Hematopoietic multipotent progenitor cell treated with erythropoietin and hydrocortisone succinate and interleukin-3 and kit ligand, for 17 days (in vitro differentiated cells): Measurements from ENCODE around the gene AHDC1.
A peak's percentile ranks its signal among the peaks of the same experiment; 100 is the strongest.
"Not testable (repeated sequence)": the region's sequence is repeated elsewhere in the genome, so short reads cannot be mapped to it uniquely, and the experiment has no call there.

Source experiments
- DNase-seq: peaks from one replicate; pipeline ENCODE4 v3.0.0-alpha.2; 2015; ENCODE audit warnings: low spot score

Gene AHDC1, protein sequence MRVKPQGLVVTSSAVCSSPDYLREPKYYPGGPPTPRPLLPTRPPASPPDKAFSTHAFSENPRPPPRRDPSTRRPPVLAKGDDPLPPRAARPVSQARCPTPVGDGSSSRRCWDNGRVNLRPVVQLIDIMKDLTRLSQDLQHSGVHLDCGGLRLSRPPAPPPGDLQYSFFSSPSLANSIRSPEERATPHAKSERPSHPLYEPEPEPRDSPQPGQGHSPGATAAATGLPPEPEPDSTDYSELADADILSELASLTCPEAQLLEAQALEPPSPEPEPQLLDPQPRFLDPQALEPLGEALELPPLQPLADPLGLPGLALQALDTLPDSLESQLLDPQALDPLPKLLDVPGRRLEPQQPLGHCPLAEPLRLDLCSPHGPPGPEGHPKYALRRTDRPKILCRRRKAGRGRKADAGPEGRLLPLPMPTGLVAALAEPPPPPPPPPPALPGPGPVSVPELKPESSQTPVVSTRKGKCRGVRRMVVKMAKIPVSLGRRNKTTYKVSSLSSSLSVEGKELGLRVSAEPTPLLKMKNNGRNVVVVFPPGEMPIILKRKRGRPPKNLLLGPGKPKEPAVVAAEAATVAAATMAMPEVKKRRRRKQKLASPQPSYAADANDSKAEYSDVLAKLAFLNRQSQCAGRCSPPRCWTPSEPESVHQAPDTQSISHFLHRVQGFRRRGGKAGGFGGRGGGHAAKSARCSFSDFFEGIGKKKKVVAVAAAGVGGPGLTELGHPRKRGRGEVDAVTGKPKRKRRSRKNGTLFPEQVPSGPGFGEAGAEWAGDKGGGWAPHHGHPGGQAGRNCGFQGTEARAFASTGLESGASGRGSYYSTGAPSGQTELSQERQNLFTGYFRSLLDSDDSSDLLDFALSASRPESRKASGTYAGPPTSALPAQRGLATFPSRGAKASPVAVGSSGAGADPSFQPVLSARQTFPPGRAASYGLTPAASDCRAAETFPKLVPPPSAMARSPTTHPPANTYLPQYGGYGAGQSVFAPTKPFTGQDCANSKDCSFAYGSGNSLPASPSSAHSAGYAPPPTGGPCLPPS (N-terminal part only)

DNA sequence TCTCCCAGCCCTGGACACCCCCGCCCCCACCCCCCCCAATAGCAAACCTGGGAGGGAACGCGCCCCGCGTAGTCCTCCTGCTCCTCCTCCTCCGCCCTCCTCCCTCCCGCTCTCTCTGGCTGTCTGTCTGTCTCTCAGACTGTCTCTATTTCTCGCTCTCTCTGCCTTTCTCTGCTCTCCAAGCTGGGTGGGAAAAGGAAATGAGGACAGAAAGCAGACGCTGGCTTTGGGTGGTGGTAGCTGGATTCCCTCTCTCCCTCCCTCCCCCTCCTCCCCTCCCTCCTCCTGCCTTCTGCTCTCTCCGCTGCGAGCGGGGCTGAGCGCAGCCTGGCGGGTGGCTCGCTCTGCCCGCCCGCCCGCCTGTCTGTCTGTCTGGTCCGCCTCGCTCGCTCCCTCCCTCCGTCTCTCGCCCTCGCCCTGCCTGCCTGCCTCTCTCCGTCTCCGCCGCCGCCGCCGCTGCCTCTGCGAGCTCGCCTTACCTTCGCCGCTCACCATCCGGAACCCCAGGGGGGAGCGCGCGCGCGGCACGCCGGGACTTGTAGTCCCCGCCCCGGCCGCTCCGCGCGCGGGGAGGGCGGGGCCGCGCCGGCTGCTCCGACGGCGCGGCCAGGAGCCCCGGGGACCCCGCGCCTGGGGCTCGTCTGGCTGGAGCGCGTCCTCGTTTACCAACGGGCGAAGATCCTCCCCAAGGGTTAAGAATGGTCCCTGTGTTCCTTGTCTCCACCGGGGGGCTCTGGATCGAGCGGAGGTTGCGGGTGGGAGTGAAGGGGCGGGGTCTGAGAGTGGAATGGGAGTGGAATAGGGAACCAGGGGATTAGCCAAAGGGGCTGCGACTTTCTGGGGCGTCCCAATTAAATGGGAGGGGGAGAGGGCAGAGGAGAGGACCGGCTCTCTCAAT, at the start of gene AHDC1:
TSS of gene AHDC1 (minus strand) at position 464 of the 898 bp plus-strand sequence. CDS start 52,029 bp downstream, outside the sequence.
- DNase-seq: peak; percentile 84

DNA sequence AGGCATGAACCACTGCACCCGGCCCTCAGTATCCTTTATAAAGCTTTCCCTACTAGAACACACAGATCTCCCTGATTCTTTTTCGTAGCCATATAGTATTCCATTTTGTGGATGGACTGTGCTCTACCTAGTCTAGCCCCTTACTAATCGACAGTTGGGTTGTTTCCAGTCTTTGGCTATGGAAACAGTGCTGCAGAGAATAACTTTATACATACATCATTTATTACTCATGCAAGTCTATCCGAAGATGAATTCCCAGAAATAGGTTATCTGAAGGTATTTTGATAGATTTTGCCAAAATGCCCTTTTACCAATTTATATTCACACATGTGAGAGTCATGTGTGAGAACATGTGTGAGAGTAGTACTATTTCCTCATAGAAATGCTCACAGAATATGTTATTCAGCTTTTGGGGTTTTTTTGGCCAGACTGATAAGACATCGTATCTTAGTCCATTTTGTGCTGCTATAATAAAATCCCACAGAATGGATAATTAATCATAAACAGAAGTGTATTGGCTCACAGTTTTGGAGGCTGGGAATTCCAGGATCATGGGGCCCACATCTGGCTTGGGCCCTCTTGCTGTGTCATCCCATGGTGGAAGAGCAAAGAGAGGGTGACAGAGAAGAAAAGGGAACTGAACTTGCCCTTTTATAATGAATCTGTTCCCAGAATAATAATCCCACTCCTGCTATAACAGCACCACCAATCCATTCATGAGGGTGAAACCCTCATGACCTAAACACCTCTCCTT, 48.3 kb upstream of the AHDC1 start:
- no peak for DNase-seq

DNA sequence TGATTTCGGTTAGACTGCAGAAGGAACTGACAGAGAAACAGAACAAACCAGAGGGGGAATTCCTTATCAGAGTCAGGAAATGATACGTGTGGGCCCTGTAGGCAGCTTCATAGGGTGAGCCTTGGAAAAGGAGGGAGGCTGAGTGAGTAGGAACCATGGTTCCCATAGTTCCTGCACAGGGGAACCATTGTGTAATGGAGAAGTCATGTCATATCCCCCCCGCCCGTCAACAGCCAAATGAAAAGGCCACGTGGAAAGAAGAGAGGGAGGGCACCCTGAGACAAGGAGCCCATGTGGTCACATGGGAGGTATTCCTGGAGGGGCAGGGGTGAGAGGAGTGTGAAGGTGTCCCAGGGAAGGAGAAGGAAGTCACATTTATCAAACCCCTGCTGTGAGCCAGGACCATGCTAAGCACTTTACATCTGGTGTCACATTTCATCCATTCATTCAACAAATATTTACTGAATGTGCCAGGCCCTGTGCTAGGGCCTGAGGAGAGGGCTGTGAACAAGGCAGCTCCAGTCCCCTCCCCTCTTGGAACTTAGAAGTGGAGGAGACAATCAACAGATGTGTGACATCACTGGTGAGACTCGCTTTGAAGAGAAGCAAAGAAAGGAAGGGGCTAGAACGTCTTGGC, 46.7 kb upstream of the AHDC1 start:
- no peak for DNase-seq

DNA sequence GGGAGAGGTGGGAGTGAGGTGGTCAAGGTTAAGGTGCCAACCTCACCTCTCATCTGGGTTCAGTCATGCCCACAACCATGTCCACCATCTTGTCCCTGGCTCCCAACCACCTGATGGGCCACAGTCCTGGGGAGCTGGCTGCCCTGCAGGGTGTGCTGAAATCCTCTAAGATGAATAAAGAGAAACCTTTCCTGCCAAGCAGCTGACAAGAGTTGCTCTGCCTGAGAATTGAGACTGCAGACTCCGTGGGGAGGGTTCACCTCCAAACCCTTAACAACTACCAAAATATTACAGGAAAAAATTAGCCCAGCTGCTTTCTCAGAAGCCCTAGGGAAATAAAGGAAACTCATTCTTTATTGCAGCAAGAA, 46.2 kb upstream of the AHDC1 start:
- DNase-seq: no peak

DNA sequence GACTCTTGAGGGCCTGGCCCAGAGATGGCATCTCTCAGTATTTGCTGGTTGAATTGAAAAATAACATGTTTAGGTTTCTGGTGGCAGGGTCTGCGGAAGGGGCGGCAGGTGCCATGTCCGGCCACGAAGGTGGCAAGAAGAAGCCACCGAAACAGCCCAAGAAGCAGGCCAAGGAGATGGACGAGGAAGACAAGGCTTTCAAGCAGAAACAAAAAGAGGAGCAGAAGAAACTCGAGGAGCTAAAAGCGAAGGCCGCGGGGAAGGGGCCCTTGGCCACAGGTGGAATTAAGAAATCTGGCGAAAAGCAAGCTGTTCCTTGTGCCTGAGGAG, 45.3 kb upstream of the AHDC1 start:
- no peak for DNase-seq

DNA sequence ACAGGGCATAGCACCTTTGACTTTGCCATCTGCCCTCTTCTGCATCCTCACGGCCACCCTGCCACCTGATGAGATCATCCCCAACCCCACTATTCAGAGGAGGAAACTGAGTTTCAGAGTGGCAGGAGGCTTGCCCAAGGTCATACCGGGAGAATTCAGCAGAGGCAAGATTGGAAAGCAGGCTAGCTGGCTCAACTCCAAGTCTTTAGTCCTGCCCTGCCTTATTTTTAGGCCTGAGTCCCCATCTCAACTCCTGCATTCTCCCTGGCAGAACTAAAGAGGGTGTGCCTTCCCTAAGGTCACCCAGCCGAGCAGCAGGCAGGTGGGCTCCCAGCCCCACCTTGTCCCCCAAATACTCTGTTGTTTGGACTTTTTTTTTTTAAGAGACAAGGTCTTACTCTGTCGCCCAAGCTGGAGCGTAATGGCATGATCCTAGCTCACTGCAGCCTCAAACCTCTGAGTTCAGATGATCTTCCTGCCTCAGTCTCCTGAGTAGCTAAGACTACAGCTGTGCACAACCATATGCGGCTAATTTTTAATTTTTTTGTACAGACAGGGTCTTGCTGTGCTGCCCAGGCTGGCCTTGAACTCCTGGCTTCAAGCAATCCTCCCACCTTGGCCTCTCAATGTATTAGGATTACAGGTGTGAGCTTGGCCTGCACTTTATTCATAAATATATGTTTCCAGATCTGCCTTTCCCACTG, 44.8 kb upstream of the AHDC1 start:
- DNase-seq: no peak

DNA sequence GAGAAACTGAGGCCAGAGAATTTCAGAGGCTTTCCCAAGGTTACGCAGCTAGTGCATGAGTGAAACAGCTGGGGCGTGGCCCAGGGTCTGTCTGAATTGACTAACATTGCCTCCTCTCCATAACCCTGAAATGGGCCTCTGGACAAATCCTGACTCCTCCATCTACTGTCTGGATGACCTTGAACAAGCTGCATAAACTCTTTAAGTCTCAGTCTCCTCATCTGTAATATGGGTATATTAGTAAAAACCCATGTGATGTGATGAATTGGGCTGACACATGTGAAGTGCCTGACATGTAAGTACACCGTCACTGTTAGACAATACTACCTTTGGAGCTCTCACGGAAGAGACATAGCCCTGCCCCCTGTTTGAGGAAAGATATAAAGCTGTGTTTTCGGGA, 43.4 kb upstream of the AHDC1 start:
- DNase-seq: no peak

DNA sequence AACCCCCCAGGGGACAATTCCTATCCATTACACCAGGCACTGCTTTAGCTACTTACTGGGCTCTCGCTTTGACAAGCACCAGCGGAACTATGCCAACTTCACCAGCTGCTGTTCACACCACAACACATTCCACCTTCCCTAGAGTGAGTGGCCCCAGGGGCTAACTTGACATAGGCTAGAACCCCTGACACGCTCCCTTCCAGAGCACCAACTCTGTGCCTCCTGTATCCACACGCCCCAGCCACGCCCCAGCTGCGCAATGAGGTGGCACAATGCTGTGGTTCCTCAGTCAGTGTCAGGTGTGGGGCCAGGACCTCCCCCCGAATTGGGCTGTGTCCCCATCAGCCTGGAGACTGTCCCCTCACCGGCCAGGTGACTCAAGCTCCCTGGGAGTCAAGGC, 42.7 kb upstream of the AHDC1 start:
- no peak for DNase-seq

DNA sequence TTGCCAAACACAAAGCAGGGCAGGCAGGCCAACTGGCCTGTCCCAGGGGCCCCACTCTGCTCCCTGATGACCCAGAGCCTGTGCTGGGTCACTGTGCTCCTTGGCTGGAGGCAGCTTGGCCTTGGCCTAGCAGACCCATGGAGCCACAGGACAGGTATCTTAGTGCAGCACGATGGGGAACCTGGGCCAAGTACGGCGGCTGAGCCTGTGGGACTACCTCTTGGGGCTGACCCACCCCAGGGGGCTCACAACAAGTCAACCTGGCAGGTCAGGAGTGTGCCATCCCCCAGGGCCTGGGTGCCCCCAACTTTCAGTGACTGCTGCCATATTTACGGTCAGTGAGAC, 41.1 kb upstream of the AHDC1 start:
- no peak for DNase-seq

DNA sequence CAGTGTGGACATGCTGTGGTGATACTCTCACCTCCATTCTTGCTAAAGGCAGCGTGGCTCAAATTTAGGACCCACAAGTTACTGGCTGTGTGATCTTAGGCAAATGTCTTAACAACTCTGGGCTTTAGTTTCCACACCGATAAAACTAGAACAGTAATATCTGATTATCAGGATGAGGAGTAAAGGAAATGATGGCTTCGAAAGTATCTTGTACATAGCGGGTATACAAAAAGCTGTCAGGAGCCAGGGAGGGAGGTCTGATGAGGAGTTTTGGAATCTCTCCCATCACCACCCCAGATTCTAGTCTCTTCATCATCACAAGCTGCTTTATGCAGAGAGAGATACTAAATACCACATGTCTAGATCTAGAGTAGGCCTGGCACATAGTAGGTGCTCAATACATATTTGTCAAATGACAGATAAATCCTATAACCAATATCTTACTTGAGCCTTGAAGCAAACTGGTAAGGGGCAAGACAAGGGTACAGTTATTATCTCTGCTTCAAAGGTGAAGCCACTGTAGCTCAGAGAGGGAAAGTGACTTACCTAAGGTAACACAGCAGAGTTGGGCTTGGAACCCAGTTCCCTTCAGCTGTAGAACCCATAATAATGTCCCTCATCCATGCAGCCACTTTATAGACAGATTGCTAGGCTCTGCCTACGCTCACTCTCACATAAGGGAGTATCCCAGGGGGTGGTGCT, 40.6 kb upstream of the AHDC1 start:
- no peak for DNase-seq

DNA sequence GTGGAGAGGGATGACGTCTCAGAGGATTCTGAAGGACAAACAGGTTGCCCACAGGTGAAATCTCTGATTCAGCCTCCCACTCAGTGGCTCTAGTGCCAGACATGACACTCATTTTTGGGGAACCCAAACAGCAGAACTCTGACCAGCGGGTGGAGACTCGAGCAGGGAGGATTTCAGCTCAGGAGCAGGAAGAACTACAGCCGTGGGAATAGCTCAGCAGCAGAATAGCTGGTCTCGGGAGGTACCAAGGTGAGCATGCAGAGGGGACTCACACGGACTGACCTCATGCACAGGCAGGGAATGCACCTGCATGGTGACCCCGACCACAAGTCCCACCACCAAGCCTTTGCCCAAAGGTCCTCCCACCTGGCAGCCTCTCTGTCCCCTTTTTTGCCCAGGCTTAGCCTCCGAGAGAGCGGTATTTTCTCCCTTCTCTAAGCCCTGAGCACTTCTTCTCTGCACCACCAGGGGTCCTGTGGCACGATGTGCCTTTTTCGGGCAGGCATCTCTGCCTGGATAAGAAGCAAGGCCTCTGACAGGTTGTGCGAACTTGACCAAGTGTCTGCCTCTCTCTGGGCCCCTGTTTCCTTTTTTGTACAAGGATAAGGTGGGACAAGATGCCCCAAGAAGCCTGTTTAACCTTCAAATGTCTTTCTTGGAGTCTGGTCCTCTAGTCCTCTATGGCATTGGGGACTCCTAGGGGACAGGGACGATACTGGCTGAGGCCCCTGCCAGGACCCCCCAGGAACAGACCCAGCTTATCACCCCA, 39.8 kb upstream of the AHDC1 start:
- DNase-seq: peak; percentile 54

DNA sequence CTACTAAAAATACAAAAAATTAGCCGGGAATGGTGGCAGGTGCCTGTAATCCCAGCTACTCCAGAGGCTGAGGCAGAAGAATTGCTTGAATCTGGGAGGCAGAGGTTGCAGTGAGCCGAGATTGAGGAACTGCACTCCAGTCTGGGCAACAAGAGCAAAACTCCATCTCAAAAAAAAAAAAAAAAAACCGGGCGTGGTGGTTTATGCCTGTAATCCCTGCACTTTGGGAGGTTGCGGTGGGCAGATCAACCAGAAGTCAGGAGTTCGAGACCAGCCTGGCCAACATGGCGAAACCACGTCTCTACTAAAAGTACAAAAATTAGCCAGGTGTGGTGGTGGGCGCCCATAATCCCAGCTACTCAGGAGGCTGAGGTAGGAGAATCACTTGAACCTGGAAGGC, 36.6 kb upstream of the AHDC1 start:
- not testable (repeated sequence) for DNase-seq

DNA sequence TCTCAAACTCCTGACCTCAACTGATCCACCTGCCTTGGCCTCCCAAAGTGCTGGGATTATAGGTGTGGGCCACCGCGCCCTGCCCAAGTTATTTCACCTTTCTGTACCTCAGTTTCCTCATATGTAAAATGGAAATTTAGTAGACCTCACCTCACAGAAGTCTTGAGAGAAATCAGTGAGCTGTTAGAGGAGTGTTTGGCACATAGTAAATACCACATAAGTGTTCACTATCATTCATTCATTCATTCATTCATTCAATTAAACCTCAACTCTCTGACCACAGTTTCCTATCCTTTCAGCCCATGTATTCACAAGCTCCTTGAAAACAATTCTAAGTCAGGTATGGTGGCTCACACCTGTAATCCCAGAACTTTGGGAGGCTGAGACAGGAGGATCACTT, 34.9 kb upstream of the AHDC1 start:
- DNase-seq: no peak

DNA sequence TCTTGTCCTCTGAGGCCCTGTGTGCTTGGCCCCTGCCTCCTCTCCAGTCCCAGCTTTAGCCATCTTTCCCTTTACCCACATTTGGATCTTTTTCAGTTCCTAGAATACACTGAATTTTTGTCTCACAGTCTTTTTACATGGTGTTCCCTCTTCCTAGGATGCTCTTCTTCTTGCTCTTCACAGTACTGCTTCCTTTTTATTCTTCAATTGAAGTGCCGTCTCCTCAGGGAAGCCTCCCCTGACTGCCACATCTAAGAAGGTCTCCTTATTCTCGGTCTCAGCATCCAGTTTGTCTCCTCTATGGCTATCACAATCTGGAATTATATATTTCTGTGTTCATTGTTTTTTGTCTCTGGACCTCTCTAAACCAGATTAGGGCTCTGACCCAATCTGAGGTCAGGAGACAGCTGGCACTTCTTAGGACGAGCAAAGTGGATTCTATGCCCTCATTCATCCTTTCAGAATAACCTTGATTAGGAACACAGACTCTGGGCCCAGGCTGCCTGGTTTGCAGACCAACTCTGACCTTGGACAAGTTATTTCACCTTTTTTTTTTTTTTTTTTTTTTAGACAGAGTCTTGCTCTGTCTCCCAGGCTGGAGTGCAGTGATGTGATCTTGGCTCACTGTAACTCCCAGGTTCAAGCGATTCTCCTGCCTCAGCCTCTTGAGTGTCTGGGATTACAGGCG, 34.2 kb upstream of the AHDC1 start:
- no peak for DNase-seq

DNA sequence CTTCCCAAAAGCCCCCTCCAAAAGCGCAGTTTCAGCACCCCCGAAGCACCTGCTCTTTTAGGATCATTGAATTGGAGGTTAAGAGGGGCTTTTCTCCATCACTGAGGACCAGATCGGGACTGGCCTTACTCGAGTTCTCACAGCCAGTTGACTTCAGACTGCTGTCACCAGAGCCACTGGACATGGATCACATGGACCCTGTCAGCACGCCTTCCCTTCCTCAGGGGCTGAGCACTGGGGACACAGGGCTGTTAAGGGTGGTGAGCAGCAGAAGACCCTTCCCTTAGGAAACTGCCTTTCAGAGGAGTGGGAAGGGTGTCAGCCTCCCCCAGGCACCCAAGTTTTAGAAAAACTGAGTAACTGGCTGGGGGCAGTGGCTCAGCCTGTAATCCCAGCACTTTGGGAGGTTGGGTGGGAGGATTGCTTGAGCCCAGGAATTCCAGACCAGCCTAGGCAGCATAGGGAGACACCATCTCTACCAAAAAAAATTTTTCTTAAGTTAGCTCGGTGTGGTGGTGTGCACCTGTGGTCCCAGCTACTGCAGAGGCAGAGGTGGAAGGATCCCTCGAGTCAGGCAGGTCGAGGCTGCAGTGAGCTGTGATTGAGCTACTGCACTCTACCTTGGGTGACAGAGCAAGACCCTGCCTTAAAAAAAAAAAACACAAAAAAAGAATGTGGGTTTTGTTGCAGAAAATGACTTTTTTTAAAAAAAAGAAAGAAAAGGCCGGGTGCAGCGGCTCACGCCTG, 31.6 kb upstream of the AHDC1 start:
- no peak for DNase-seq

DNA sequence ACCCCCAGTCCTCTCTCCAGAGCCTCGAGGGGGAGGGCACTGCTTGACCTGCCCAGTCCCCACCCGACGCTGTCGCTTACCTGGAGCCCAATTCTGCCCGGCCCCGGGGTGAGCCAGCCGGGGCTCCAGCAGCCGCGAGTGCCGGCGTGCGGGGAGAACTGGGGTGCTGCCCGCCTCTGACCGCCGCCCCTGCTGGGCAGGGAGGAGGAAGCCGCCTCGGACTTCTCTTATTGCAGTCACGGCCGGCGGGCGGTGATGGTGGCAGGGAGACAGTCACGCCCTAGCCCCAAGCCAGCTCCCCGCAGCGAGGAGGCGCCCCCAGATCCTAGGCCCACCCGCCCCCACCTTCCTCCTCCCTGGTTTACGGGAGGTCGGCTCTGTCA, 31.0 kb upstream of the AHDC1 start, which contains the start of gene FGR:
TSS of gene FGR (minus strand) at position 201 of the 383 bp plus-strand sequence. CDS start 11,269 bp downstream, outside the sequence.
- DNase-seq: no peak
